ENCODE data around the gene CERS1.
A peak's percentile ranks its signal among the peaks of the same experiment; 100 is the strongest.

CERS1 gene

DNA sequence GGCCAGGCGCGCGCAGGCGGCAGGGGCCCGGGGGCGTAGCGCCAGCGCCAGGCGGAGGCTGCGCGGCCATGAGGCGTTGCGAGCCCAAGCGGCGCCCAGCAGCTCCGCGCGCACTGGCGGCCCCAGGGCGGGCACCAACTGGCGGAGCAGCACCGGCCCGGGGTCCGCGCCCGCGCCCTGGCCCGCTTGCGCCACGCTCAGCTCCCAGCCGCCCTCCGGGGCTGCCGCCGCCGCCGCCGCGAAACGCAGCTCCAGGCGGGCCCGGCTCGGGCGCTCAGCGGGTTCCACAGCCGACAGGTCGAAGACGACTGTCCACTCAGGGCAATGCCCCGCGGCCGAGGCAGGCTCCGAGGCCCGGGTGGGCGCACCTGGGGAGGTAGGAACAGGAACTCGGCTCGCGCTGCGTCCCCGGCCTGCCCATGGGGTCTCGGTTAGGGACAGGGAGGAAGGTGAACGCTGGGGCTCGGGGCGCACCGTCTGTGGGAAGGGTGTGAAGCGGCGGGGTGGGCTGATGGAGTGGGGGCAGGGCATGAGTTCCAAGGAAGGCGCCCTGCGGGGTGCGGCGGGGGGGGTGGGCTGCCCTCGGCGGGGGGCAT is 26.8 kb downstream of the CERS1 start:
- no peak for DNase-seq

DNA sequence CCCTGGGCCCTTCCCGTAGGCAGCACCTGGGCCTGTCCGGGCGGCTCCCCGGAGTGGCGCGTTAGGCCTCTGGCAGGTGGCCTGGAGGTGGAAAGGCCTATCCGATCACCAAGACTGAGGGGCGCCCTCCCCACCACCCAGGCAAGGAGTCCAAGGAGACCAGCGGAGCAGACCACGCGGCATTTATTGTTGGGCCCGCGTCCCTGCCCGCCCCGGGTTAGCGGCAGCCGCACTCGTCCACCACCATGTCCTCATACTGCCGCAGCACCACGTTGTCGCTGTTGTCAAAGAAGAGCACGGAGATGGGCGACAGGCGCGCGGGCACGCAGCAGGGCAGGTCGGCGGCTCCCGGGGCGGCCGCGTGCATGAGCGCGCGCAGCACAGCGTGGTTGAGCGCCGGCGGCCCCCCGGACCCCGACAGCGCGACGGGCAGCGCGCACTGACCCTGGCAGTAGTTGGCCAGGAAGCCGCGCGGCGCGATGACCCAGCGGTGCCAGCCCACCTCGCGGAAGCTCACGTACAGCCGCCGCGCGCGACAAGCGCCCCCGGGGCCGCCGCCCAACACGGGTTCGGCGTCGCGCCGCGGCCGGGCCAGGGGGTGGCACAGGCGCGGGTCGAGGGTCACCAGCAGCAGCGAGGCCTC is 27.5 kb downstream of the CERS1 start:
- DNase-seq: no peak

DNA sequence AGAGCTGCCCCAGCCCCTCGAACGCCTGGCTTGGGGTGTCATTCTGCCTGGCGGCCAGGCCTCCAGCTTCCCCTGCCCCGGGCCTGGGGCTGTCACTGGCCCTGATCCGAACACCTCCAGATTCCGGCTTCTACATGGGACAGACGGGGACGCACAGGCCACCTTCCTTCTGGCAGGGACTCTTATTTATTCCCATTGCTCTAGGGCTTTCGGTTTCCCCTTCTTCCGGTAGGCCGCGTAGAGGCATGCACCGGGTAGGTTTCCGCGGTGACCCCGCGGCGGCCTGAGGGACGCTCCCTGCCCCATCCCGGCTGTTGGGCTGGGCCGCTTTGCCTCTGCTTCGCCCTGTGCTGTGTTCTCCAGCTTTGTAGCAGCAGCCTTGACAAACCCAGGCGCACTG is 28.2 kb downstream of the CERS1 start:
- DNase-seq: no peak

DNA sequence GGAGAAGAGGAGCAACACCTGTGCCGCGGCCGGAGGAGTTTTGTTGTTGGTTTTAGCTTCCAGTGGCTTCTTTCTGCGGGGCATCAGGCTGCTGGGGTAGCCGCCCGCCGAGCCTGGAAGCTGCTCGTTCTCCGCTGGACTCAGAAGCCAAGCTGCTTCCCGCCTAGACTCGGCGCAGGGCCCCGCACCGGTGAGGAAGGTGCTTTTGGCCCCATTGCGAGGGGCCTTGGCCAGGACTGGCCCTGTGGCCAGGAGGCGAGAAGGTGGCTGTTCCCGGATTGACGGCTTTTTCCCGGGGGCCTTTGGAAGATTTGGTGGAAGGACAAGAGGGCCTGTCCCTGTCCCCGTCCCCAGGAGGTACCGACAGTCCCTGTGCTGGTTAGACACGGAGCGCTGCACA is 28.8 kb downstream of the CERS1 start:
- DNase-seq: no peak

DNA sequence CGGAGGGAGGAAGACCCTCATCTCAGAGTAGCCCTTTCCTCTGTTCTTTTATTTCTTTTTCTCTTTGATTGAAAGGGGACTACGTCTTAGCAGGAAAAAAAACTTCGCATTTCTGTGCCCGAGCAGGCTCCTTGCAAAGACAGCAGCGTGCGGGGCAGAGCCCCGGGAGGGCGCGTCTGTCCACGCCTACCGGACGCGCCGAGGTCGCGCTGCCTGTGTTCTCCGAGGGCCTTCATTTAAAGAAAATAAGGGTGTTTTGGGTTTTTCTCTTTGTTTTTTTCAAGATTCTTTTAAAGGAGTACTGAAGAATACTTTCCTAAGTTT is 29.2 kb downstream of the CERS1 start:
- no peak for DNase-seq

DNA sequence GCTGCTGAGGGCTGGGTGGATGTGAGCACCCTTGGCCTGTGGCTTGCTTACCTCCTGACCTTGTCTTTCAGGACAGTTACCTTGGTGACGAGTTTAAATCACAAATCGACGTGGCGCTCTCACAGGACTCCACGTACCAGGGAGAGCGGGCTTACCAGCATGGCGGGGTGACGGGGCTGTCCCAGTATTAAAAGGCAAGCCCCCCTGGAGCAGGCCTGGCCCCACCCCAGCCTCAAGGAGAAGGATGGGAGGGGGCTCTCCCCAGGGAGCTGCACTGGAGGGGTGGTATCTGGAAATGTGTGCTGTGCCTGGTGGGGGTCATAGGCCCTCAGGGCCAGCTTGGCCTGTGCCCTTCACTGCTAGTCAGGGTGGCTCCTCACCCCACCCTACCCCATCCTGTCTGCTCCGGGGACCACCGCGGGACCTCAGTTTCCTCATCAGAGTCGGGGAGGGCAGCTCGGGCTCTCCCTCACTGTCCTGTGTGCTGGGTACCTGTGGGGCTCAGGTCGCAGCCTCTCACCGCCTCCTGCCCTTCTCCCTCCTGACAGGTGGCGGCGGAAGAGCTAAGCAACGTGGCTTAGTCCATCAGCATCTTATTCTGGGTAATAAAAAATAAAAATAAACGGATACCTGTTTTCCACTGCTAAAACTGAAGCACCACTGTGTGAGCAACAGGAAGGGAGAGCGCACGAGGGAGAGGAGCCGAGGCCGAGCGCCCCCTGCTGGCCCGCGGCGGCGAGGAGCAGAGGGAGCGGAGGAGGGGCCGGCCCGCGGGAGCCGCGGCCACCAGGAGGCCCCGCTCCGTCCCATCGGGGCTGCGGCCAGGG is 29.8 kb downstream of the CERS1 start:
- DNase-seq: peak; percentile 59

DNA sequence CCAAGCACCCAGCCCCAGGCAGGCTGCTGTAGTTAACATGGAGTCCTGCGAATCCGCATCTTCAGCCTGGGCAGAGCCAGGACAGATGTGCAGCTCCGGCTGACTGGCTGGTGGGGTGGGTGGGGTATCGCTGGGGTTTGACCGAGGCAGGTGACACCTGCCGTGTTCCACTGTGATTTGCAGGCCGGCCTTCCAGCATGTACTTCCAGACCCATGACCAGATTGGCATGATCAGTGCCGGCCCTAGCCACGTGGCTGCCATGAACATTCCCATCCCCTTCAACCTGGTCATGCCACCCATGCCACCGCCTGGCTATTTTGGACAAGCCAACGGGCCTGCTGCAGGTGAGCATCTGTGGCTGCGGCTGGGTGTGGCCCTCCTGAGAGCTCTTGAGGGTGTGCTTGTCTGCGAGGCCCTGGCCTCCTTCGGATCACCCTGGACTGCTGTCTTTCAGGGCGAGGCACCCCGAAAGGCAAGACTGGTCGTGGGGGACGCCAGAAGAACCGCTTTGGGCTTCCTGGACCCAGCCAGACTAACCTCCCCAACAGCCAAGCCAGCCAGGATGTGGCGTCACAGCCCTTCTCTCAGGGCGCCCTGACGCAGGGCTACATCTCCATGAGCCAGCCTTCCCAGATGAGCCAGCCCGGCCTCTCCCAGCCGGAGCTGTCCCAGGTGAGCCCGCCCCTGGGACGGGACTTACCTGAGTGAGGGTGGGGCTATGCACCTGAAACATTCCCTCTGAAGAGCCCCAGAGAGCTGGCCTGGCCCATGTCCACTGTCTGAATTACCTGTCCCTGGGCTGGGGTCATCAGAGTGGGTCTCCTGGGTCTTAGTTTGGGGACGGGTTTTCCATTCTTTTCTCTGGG is 30.6 kb downstream of the CERS1 start:
- no peak for DNase-seq

DNA sequence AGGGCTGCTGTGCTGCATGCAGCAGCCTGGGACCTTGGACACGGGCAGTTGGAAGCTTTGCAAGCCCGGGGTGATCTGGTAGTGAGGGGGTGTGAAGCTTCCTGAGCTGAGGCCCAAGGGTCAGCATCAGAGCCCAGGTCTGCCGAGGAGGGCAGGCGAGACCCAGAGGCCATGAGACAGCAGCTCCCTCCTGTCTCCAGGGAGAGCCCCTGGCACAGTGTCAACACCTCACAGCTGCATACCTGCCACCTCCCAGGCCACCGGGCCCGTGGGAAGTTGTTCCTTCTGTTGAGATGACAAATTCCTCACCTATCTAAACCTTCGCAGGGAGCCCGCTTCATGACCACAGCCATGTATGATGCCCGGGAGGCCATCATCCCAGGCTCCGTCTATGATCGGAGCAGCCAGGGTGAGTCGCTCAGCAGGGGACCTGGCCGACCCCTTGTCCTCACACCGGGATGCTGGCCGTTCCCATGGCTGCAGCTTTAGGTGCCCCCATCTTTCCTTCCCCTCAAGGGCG is 32.1 kb downstream of the CERS1 start:
- DNase-seq: no peak

DNA sequence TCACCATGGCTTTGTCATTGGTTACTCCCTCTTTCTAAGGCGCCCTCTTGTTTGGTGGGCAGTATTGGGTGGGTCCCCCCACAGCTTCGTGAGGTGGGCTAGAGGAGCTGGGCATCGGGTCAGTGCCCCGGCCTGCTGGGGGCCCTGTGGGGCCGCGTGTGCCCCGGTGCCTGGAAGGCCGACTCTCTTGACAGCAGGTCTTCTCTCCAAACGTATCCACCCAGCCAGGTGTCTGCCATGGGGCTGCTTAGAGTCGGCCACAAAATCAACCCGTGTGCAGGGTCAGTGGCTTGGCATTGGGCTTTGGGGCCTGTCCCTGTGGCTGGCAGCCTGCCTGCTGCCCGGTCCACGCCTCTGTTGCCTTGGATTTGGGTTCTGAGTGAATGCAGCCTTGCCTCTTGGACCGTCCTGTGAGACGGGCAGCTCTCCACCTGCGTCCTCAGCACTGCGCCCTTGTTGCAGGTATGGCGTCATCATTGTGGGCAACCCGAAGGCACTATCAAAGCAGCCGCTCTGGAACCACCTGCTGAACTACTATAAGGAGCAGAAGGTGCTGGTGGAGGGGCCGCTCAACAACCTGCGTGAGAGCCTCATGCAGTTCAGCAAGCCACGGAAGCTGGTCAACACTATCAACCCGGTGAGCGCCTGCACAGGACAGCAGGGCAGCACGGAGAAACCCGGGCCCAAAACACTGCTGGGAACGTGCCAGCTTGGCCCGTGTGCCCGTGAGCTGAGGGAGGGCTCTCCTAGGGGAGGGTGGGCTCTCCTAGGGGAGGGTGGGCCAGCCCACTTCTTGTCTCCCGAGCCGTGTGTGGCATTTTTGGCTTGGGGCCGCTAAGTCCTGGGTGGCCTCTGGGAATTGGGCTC is 32.7 kb downstream of the CERS1 start:
- DNase-seq: no peak

DNA sequence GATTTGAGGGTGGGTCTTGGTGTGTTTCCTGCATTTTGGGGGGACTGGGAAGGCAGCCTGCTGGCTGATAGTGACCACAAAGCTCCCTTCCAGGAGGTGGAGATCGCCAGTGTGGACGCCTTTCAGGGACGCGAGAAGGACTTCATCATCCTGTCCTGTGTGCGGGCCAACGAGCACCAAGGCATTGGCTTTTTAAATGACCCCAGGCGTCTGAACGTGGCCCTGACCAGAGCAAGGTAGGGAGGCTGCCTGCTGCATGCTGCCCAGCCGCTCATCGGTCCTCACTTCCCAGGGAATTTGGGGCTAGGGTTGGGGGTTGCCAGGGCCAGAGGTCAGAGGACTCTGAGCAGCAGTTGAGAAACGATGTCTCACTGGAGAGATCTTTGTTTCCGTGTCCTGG is 34.0 kb downstream of the CERS1 start:
- DNase-seq: no peak

DNA sequence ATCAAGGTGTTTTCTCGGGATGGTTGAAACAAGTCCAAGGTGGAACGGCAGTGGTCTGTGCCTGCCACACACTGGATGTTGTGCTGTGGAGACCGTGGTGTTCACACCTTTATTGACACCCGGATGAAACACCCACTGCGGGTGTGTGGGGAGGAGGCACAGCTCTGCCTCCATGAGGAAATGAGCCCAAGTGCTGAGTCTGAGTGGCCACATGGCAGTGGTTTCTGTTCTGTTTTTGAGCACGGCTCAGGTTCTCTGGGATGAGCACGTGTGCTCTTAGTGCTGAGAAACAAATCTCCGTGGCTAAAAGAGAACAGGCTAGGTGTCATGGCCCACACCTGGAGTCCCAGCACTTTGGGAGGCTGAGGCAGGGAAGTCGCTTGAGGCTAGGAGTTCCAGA is 34.7 kb downstream of the CERS1 start:
- DNase-seq: no peak

DNA sequence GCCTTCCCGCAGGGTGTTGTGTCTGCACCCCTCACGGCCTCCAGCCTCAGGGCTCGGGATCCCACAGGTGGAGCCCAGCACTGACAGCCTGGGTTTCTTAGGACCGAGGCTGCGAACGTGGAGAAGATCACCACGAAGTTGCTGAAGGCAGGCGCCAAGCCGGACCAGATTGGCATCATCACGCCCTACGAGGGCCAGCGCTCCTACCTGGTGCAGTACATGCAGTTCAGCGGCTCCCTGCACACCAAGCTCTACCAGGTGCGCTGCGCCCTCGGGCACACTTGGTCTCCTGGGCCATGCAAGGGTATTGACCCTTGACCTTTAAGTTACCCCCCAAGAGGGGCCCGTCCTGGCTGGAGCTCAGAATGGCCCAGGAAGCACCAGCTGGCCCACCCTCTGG is 35.2 kb downstream of the CERS1 start:
- no peak for DNase-seq

DNA sequence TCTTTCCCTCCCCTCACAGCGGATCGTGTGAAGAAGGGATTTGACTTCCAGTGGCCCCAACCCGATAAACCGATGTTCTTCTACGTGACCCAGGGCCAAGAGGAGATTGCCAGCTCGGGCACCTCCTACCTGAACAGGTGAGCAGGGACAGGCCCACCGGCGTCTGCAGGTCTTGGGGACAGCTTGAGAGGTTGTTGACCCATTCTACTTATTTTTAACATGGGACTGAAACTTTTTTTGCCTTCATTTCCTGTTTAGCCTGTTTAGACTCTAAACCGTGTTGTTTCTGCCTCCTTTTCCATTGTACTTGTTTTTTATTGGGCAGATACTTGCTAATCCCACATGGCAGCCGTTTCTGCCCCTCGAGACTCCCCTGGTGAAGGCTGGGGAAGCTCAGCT is 35.7 kb downstream of the CERS1 start:
- no peak for DNase-seq

DNA sequence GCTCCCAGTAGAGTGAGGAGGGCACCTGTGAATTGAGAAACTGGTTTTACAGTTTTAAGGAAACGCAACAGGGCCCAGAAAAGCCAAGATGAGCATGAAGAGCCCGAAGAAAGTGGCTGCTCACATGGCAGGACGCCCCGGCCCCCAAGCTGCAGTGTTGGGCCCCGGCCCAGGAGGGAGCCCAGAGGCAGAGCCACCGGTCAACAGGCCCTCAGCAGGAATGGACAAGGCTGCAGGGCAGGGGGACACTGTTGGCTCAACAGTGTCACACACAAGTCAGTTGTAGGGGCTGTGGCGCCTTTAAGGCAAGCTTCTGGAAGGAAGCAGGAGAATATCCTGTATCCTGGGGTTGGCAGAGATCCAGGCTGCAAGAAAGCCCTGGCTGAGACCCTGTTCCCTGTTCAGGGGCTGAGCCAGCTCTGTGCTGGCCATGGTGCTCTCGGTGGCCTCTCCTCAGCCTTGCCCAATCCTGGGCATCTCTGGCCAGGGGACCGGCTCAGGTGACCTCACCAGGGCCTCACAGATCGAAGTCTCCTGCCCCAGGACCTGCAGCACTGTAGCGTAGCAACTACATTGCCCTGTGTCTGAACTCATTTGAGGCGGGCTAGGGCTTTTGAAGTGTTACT is 36.2 kb downstream of the CERS1 start:
- DNase-seq: no peak

DNA sequence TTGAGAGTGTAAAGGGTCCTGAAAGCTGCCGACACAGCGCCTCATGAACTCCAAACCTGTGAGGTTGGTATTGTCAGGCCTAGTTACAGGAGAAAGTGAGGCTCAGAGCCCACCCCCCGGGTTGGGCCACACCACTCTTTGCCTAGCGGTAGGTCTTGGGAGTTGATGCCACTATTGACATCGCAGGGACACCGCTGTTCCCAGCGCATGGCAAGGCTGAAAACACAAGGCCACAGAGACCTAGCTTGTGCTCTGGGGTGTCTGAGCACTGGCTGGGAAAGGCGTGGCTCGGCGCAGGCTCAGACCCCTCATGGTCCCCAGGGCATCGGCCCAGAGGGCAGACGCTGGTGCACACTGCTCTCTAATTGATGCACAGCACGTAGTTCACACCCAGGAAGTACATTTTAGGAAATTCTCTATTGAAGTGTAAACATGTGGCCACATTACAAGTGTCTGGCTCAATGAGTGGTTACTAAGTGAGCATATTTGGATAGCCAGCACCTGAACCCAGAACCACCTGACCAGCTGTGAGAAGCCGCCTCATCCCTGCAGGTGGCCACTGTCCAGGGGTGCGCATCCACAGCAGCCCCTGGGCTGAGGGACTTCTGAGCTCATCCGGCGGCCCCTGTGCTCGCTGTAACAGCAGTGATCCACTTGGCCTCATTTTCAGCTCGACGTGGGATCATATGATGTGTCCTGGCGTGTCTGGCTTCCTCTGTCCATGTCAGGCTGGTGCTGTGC is 36.9 kb downstream of the CERS1 start:
- no peak for DNase-seq

DNA sequence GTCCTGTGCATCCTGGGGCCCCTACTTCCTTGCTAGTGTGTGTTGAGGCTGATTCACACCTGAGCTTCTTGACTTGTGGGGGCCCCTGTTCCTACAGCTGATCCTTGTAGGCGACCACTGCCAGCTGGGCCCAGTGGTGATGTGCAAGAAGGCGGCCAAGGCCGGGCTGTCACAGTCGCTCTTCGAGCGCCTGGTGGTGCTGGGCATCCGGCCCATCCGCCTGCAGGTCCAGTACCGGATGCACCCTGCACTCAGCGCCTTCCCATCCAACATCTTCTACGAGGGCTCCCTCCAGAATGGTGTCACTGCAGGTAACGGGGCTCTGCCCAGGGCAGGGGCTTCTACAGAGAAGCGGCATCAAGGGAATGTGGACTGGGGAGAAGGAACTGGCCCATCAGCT is 38.7 kb downstream of the CERS1 start:
- no peak for DNase-seq

DNA sequence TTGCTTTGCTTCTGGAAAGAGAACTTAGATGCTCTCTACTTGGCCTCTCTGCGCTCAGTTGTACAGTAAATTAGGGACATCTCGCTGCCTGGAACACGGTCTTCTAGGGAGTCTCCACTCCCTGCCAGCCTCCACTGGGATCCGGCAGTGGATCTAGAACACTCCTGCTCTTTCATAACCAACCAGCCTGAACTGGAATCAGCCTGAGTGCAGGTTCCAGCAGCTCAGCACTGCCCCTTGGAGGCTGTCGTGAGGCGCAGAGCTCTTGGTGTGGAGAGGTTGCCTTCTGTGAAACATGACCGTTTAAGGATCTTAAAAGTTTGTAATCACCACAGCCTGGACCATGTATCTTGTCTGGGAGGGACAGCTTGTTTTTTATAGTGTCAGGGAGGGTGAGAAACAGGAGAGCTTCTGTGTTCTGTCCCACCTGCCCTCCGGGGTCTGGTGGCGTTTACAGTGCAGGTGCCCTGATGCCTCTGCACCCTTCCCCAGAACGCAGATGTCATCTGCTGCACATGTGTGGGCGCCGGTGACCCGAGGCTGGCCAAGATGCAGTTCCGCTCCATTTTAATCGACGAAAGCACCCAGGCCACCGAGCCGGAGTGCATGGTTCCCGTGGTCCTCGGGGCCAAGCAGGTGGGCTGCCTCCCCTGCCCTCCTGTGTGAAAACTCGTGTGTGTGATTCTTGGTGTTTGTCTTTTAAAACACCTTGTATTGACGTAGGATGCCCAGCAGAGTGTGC is 39.4 kb downstream of the CERS1 start:
- no peak for DNase-seq

DNA sequence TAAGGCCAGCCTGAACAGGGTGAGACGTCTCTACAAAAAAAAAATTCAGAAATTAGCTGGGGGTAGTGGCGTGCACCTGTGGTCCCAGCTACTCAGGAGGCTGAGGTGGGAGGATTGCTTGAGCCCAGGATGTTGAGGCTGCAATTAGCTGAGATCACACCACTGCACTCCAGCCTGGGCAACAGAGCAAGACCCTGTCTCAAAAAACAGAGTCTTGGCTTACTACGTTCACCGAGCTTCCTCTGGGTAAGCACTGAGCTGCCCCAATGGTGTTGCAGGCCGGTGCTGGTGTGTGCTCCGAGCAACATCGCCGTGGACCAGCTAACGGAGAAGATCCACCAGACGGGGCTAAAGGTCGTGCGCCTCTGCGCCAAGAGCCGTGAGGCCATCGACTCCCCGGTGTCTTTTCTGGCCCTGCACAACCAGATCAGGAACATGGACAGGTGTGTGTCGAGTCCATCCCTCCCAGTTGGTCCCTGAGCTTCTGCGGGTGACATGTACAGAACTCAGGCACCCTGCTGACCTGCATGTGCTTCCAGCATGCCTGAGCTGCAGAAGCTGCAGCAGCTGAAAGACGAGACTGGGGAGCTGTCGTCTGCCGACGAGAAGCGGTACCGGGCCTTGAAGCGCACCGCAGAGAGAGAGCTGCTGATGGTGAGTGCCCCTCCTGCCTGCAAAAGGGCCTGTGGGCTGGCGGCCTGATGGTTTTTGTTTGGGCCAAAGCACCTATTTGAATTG is 40.1 kb downstream of the CERS1 start:
- no peak for DNase-seq

DNA sequence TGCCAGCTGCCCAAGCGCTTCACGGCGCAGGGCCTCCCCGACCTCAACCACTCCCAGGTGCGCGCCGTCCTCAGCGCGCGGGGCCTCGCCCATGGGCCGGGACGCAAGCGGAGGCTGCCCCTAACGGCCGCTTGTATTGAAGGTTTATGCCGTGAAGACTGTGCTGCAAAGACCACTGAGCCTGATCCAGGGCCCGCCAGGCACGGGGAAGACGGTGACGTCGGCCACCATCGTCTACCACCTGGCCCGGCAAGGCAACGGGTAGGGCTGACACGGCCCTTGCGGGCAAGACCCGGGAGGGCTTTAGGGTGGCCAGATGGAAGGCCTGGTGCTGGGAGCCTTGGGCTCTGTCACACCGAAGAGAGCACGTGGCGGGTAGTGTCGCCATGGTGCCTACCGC is 41.0 kb downstream of the CERS1 start:
- DNase-seq: no peak
